HG02840 (cell line): ENCODE measurements around the gene NCKAP5.
"Not testable (repeated sequence)": the region's sequence is repeated elsewhere in the genome, so short reads cannot be mapped to it uniquely, and the experiment has no call there.

Source experiments
- ATAC-seq: cut with Tn5 transposase; IDR thresholded peaks from one replicate; pipeline ENCODE4 v1.9.1; 2021; ENCODE audit warnings: mild to moderate bottlenecking, moderate library complexity, moderate number of reproducible peaks; ENCODE audit not compliant: unreplicated experiment, low FRiP score

Gene NCKAP5

GRCh38 chr2:133241224-133241571 is 327.1 kb downstream of the NCKAP5 start:
- no peak for ATAC-seq

DNA sequence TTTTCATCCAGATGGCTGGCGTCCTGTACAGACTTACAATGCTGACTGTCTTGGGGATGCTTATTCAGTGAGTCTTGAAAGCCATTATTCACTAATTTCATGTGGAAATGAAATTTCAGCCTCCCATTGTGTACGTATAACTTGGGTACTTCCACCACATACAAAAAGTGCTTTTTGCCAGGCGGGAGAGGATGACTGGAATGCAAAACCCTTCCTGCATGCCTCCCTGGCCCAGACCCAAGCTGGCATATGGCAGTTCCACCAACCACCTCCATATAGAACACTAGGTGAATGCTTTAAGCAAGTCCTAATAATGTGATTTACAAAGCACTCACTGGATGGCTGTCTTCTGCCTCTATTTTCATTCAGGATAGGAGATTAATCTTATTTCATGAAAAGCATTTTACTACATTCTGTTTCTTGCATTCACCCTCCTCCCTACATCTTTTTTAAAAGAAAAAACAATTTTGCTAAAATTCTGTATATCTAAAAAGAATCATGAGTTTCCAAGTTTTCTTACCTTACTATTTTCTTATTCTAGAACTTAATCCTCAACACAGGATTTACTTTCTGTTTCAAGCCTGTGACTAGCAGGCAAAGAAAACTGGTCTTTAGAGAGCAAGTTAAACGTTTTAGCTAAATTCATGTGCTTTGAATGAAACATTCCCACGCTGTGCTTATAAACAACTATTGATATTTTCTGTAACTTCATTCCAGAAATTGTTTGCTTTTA is 327.6 kb downstream of the NCKAP5 start:
- no peak for ATAC-seq

- no peak for ATAC-seq
Measured at GRCh38 chr2:133235968-133236367, 332.3 kb downstream of the NCKAP5 start.

DNA sequence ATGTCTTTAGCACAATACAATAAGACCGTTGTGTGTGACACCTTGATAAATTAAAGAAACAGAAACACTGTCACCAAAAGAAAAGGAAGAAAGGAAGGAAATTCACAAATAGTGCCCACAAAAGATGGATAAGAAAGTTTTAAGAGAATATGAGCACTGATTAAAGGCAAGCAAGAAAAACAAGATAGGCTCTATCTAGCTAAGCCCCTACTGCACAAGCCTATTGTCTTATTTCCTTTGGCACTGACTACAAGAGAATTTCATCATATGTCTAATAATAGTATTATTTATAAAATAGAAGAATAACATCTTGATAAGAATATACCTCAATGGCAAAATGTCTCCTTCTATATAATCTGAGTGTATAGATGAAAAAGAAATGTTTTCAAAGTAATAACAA is 335.7 kb downstream of the NCKAP5 start:
- ATAC-seq, result no peak

- ATAC-seq, result no peak
Measured at GRCh38 chr2:133231264-133231663, 337.0 kb downstream of the NCKAP5 start.

- ATAC-seq, result no peak
Measured at GRCh38 chr2:133229974-133230373, 338.3 kb downstream of the NCKAP5 start.

DNA sequence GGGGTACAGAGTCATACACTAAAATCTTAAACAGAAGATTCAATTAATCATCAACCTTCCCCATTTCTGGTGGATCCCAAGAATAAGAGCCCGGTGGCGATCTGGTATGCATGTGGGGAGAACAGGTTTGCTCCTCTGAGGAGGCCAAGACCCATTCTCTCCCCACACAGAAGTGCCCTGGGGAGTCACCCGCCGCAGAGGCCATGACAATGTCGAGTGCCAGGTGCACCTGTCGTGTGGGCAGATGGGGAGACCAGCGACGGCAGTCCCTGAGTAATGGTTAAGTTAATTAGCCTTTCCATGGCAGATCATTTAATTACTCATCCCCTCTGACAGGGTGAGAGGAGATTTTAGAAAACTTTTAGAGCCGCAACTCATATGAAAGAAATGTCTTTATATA is 345.0 kb downstream of the NCKAP5 start:
- no peak for ATAC-seq

- ATAC-seq, result no peak
Measured at GRCh38 chr2:133221398-133221797, 346.9 kb downstream of the NCKAP5 start.

DNA sequence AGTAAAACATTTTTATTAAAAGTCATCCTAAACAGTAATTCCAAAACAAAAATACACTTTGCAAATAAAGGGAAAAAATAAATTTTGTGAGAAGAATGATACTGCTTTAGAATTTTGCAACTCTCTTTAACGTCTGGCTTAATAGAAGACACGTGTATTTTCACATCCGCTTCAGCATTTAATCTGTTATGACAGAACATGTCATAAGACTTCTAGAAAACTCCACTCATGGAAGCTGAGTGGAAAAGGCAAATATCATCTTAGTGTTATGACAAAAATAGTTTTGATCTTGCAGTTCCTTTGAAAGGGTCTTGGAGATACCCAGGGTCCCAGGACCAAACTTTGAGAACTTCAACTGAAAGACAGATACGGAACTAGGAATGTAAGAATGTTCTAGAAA is 350.1 kb downstream of the NCKAP5 start:
- ATAC-seq, result no peak

GRCh38 chr2:133215477-133215876 is 352.8 kb downstream of the NCKAP5 start:
- ATAC-seq, result no peak

GRCh38 chr2:133213651-133214050 is 354.6 kb downstream of the NCKAP5 start:
- ATAC-seq, result no peak

GRCh38 chr2:133209325-133209724 is 358.9 kb downstream of the NCKAP5 start:
- ATAC-seq, result no peak

DNA sequence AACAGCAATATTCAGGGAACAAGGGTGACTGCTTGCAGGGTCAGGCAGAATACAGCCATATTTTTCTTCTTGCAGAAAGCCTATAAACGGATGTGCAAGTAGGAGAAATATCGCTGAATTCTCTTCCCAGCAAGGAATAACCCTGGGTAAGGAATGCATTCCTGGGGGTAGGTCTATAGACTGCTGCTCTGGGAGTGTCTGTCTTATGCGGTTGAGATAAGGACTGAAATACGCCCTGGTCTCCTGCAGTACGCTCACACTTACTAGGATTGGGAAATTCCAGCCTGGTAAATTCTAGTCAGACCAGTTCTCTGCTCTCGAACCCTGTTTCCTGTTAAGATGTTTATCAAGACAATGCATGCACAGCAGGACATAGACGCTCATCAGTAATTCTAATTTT is 361.6 kb downstream of the NCKAP5 start:
- not testable (repeated sequence) for ATAC-seq

DNA sequence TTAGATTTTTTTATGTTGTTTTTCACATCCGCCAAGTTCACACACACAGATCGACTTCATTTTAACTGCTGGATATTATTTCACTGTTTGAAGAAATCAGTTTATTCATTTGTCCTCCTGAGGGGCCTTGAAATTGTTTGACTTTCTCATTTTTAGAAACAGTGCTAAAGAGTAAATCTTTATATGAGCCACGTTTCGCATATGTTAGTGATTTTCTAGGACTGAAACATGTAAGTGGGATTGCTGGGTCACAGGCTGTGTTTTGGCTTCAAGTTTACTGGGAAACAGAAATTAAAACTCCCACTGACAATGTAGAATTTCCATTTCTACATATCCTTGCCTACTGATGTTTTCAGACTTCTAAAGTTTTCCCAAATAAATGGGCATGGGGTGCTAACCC is 363.8 kb downstream of the NCKAP5 start:
- ATAC-seq, result no peak

DNA sequence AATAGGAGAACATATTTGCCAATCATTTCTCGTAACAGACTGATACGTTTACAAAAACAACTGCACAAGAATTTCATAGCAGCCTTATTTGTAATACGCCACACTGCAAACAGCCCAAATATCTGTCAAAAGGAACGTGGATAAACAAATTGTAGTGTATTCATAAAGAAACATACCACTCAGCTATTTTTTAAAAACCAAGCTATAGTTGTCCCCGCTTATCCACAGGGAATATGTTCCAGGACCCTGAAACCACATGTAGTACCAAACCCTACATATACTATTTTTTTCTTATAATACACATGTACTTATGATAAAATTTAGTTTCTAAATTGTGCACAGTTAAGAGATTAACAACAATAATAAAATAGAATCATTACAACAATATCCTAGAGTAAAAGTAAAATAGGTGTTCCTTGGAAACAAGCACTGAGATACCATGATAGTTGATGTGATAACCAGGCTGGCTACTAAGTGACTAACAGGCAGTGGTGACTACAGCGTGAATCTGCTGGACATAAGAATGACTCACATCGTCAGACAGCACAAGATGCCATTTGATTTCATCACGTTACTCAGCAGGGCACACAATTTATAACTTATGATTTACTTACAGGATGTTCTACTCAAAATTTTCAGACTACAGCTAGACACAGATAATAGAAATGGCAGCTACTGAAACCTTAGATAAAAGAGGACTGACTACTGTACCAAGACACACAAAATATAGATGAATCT is 367.4 kb downstream of the NCKAP5 start:
- no peak for ATAC-seq

- ATAC-seq, result no peak
Measured at GRCh38 chr2:133198678-133199077, 369.6 kb downstream of the NCKAP5 start.

GRCh38 chr2:133197156-133197555 is 371.1 kb downstream of the NCKAP5 start:
- no peak for ATAC-seq

- ATAC-seq, result no peak
Measured at GRCh38 chr2:133194777-133195335, 373.4 kb downstream of the NCKAP5 start.

DNA sequence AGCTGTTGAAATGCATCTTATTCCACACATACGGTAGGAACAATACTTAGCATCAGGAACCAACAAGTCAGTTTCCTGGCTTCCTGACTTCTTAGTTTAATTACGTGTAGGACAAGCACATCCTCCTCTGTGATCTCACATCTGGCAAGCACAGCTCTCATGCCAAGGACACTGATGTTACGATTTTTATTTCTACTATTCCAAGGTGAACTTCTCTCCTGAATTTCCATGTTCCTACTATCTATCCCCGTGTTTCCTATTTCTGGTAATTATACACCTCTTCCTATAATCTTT is 374.0 kb downstream of the NCKAP5 start:
- ATAC-seq, result no peak

- no peak for ATAC-seq
Measured at GRCh38 chr2:133193544-133194361, 374.5 kb downstream of the NCKAP5 start.

DNA sequence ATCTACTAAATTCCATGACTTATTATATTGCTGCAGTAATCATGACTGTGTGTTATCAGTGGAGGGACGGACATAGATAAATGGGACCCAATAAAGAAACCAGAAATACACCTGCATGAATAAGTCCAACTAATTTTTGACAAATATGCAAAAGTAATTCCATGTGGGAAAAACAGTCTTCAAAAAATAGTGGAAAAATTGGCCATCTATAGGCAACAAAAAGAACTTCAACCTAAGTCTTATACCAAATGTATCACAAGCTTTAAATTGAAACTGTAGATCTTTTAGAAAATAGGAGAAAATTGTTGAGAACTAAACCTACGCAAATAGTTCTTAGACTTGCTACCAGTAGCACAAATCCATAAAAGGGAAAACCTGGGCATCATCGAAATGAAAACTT is 376.2 kb downstream of the NCKAP5 start:
- ATAC-seq, result no peak
